ENCODE measurements around the gene SCTR. TPM values are rescaled to one million over a fixed set of nuclear protein-coding genes. Genes with fewer than 3 reads are reported as not detected.

SCTR gene
- total RNA-seq, 1 donor from 2014 or later = not detected

DNA sequence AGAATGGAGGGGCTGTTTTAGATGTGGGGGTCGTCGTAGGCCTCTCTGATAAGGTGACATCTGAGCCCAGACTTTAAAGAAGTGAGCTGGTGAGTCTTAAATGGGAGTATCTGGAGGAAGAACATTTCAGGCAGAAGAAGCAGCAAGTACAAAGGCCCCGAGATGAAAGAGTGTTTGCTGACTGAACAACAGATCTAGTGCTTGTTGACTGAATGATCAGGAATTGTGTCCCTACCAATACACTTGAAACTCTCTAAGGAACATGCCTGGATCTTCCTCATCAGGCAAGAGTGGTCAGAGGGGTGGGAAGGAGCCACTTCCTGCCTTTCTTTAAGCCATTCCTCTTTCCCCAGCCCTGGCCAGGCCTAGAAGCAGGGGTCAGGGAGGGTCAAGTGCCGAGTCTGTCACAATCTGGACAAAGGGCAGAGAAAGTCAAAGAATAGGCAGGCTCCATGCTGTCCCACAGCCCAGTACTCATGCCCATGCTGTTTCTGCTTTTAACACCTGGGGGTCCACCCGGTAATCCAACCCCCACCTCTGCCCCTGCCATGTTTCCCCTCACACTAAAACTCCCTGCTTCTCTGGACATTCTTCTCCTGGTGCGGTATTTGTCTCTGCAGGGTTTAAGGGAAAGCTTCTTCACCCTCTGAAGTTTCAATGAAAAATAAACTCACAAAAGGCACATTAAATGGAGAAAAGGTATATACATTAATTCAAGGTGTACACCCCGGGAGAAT, 95.6 kb downstream of the SCTR start:
- DNase-seq = no peak

DNA sequence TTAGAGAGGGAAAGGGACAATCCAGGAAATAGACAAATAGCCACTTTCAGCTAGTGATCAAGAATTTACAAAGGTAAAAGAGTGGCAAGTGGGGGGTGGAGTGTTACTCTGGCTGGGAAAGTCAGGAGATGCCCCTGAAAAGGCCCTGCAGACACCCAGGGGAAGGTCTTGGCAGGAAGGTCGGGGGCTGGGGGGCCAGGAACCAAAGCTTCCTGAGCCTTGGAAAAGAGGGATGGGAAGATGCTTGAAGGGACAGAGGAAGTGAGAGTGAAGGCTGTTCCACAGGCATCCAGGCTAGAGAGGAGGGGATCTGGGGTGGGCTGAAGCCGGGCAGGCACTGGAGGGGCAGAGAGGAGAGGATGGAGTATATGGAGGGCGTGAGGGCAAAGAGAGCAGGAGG, 96.5 kb downstream of the SCTR start:
- no peak for DNase-seq

DNA sequence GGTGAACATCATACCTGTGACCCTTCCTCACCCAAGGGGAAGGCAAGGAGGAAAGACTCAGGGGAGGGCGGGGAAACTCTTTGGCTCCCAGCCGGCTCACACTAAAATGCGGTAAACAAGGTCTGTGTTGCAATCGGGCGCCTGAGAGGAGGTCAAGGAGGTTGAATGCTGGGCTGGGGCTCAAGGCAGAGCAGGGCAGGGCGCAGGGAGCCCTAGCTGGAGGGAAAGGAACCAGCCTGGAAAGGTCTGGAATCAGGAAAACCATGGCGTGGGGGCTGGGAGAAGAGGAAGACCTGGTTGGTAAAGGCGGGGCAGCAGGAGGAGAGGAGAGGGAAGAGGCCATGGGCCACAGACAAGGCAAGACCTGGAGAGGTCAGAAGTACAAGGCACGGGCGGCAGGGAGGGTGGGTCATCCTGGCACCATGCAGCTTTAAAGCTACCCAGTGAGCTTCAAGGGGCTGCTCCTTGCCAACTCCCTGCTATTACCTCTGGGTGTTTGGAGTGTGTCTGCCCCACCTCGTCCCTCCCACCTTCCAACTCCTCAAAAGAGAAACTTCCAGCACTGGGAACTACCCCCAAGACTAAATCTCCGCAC, 97.4 kb downstream of the SCTR start:
- no peak for DNase-seq

DNA sequence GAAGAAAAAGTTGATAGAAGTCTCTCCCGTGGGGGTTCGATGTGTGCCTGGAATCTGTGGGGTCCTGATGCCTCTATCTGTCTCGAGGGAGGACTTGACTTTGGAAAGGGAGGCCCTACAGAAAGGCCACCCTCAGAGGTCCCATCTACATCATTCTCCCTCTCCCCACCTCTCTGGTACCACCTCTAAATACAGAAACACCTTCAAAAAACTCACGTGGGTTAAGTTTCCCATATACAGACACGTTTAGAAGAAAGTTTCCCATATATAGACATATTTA, 97.9 kb downstream of the SCTR start:
- DNase-seq = no peak

DNA sequence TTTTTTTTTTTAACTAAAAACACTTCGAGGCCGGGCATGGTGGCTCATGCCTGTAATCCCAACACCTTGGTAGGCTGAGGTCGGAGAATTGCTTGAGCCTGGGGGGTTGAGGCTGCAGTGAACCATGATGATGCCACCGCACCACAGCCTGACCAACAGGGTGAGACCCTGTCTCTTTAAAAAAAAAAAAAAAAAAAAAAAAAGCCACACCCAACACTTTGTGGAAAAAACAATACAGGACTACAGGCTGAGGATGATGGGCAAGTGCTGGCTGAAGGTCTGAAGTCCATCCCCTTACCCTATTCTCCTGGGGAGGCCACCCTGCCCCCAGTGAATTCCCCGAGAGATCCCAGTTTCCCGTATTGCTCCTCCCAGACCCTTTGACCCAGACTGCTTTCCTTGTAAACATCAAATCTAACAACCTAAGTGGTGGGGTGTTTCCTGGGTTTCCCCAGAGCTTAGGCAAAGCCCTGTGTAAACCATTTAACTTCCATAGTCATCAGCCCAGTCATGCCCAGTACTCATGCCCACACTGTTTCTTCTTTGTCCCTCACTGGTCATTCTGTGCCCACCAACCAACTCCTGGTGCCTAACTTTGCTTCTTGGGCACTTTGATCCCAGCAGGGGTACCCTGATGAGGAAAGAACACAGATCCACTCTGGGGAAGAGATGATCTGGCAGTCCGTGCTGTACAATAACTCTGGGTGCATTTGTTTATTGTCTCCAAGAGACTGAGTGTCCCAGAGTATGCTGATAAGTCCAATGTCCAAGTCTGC, 98.5 kb downstream of the SCTR start:
- no peak for DNase-seq

DNA sequence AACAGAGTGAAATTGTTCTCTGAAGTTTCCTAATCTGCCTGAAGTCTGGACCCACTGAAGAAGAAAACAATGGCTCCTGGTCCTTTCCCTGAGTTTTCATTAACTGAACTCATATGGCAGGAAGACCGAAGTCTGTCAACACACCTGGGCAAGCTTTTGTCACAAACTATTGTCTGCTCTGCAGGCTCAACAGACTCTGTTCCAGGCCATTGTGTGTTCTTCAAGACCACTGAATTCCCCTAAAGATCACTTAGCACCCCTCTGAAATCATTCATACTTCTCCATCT, 99.2 kb downstream of the SCTR start:
- DNase-seq = no peak

DNA sequence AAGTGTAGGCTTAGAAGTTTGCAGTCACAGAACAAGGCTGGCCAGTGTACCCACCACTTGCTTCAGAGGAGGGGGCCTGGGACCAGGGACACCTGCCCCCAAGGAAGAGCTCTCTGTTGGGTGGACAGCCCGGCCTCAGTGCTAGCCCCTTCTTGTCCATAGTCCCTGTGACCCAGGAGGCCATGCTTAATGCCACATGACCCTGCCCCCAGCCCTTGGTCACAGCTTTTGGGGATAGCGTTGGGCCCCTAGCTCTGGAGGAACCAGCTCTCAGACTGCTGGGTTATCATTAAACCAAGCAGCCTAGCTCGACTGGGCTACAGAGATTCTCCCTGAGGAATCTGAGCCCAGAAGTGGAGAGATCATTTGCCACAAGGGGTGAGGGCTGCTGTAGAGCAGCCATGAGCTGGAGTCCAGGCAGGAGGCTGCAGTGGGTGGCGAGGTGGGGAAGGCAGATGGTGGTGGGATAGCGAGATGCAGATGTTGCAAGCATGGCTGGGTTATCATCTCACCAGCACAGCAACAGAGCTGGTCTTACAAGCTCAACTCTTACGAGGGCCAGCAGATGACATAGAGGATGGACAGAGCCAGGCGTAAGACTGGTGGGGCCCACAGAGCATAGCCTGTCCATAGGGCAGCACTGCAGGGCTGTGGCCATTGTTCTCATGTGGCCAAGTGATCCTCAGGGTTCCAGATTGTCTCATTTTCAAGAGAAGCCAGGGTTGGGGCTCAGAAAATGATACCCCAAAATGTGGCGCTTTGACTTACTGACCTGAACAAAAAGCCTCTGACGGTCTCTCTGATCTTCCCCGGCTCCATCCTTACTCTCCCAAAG, 99.8 kb downstream of the SCTR start:
- no peak for DNase-seq

DNA sequence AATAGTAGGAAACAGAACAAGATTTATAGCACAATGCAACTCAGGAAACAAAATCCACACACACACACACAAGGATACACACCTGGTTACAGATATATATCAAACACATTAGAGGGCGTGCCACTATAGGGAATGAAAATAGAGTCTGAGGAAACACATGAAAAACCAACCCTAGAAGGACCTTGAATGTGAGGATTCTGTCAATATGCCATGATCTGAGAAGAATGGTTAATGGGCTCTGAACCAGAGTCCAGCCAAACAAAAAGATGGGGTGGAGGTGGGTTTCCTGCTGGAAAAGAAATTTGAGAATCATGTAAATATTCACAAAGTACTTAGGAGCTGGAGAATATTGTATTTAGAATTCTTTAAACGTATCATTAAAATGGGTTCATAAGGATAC, 100.5 kb downstream of the SCTR start:
- no peak for DNase-seq

DNA sequence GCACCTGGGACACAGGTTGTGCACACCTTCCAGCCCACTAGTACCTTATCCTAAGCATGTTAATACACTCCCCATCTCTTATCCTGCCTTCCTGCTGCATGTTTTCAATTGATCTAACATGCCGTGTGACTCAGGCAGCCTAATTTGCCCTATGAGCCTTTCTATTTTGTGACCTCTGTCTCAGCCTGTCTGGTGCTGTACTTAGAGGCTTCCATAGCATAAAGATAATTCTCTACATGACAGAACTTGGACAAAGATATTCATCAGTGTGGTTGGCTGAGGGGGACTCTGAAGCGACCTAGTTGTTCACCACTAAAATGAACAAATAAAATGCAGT, 101.2 kb downstream of the SCTR start:
- DNase-seq = no peak

DNA sequence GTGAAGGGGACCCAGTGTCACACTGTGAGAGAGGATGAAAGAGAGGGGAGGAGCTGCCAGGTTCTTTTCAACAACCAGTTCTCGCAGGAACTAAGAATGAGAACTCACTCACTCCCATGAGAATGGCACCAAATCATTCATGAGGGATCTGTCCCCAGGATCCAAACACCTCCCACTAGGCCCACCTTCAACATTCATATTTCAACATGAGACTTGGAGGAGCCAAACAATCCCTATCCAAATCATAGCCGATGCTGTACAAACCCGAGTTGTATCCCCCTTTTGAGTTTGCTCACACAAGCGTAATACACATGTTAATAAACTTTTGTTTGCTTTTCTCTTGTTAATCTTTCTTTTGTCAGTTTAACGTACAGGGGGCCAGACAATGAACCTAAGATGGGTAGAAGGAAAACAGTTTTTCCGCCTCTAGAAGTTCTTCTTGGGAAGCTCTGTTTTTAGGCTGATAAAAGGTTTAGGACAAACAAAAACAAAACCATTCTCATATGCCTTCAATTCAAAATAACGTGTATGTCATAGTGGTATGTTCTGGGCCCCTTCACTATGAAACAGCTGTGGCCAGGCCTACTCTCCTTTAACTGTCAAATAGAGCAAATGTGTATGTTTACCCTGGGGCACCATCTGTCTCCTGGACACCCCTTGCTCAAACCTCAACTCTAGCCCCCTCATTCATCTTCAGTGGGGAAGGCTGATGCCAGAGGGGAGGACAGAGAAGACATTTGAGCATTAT, 101.7 kb downstream of the SCTR start:
- DNase-seq = no peak

DNA sequence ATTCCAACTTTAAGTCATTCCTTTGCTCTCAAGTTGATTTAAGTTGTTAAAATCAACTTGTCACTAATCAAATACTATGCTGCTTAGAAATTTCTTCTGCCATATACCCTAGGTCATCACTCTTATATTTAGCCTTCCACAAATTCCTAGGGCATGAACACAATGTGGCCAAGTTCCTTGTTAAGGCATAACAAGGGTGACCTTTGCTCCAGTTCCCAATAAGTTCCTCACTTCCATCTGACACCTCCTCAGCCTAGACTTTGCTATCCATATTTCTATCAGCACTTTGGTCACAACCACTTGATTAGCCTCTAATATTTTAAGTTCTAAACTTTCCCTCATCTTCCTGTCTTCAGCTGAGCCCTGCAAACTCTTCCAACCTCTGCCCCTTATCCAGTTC, 102.5 kb downstream of the SCTR start:
- DNase-seq = no peak

DNA sequence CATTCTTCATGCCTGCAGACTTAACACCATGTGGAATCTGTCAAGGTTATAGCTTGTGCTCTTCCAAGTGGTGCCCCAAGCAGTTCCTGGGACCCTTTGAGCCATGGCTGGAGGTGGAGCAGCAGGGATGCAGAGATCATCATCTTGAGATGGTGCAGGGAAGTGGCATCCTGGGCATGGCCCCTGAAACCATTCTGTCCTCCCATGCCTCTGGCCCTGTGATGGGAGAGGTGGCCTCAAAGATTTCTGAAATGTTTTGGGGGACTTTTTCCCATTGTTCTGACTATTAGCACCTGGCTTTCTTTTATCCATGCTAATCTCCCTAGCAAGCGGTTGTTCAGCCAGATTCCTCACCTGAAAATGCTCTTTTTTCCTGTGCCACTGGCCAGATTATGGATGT, 103.0 kb downstream of the SCTR start:
- no peak for DNase-seq

DNA sequence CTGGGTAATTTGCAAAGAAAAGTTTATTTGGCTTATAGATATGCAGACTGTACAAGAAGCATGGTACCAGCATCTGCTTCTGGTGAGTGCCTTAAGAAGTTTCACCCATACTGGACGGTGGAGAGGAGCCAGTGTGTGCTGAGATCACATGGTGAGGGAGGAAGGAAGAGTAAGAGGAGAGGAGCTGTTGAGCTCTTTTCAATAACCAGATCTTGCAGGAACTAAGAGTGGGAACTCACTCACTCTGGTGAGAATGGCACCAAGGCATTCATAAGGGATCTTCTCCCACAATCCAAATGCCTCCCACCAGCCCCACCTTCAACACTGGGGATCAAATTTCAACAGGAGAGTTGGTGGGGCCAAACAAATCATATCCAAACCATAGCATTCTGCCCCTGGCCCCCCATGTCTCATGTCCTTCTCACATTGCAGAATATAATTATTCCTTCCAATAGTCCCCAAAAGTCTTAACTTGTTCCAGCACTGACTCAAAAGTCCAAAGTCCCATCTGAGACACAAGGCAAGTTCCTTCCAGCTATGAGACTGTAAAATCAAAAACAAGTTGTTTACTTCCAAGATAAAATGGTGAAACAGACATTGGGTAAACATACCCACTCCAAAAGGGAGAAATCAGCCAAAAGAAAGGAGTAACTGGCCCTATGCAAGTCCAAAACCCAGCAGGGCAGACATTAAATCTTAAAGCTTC, 104.3 kb downstream of the SCTR start:
- no peak for DNase-seq

DNA sequence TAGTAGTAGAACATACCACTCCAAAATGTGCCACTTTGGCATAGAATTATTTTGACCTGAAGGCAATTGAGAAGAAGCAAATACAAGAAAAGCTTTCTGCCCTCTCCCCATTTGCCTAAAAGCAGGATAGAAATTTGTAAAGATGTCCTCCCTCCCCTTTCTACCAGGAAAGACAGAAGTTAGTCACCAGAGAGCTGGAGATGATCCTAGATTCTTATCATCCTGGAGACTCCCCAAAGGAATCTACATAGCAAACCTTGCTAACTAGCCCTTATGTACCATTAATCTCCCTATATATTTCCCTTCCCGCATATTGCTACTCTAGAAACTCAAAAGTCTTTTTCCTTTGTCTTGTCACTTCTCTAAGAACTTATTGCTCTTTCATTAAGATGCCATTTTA, 105.2 kb downstream of the SCTR start:
- no peak for DNase-seq

DNA sequence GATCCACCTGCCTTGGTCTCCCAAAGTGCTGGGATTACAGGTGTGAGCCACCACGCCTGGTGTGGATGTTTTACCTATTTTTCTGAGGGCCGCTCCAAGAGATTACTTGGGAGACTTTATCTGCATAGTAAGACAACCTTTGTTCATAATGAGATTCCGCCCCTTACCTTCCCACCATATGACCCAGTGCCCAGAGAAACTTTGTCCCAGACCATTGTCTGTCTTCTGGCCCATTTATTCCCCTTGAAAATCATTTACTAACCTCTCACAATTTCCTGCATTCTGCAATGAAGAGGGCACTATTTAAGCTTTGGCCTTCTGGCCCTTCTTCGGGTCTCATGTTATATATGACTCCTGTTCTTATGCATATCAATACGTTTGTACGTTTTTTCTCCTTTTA, 106.4 kb downstream of the SCTR start:
- no peak for DNase-seq

DNA sequence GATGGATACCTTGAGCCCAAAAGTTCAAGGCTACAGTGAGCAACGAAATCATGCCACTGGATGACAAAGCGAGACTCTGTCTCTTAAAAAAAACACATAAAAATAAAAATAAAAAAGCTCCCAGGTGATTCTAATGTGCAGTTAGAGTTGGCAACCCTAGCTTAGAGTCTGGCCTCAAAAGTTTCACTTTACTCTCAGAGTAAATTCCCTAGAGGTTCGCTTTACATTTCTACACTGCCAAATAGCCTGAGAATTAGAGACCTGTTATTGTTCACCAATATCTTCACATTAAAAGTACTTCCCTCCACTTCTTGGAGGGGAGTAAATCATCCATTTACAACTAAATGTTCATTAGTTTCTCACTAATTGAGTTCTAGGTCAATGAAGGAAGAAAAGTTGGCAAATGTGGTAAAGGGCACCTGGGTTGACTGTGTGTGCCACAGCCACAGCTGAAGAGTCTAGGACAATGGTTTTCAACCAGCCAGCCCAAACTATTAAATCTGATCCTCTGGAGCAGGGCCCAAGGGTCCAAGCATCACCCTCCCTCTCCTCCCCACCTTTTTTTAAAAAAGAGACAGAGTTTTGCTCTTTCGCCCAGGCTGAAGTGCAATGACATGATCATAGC, 107.9 kb downstream of the SCTR start:
- no peak for DNase-seq

DNA sequence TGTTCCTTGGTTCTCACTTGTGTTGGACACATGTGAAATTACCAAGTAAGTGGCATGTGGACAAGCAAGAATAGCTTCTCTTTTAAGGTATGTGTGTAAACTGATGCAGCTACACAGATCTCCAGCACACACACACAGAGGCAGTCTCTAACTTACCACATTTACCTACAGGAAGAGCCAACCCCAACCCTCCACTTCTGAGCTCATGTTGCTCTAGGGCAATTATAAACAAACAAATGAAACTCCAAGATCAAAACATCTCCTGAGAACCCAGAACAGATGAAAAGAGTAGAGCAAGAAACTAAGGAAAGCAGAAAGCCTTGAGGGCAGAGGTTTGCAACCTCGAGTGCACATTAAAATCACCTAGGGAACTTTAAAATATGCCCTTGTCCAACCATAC, 108.7 kb downstream of the SCTR start:
- no peak for DNase-seq

DNA sequence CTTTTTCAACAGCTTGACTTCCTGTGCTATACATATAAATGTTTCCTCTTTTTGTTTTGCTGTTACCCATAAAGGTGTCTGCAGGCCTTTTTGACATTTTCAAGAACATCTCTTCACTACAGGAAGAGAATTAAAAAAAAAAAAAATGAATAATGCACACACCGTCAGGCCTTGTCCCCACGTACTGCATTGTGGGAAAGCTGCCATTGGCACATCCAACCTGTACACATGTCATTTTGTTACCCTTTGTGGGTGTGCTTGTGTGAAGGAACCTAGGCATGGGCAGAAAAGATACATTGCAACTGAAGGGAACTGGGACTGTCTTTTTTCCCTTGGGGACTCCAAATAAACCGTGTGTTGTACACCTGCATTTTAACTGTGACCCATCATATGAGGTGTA, 109.4 kb downstream of the SCTR start:
- DNase-seq = no peak

DNA sequence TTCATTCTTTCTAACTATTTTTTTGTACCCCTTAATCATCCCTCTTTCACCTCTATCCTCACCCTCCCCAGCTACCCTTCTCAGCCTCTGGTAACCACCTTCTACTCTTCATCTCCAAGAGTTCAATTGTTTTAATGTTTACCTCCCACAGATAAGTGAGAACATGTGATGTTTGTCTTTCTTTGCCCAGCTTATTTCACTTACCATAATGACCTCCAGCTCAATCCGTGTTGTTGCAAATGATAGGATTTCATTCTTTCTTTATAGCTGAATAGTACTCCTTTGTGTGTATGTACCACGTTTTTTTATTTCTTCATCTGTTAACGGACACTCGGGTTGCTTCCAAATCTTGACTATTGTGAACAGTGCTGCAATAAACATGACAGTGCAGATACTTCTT, 114.8 kb downstream of the SCTR start:
- no peak for DNase-seq

DNA sequence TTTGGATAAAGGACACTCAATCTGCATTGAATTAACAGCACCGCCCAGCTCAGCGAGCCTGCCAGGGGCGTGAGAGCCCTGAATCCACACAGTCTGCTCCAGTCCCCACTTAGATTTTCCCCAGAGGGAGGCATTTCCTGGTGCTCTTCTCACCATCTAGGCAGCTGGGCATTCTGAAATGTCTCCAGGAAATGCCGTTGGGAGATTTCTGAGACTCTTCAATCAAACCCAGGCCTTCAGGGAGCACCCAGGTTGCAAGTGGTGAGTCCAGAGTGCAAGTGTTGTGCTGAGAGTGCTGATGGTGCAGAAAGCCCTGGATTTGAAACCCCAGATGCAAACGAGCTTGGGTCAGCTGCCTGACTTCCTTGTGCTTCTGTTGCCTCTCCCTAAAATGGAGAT, 116.1 kb downstream of the SCTR start:
- DNase-seq = no peak

DNA sequence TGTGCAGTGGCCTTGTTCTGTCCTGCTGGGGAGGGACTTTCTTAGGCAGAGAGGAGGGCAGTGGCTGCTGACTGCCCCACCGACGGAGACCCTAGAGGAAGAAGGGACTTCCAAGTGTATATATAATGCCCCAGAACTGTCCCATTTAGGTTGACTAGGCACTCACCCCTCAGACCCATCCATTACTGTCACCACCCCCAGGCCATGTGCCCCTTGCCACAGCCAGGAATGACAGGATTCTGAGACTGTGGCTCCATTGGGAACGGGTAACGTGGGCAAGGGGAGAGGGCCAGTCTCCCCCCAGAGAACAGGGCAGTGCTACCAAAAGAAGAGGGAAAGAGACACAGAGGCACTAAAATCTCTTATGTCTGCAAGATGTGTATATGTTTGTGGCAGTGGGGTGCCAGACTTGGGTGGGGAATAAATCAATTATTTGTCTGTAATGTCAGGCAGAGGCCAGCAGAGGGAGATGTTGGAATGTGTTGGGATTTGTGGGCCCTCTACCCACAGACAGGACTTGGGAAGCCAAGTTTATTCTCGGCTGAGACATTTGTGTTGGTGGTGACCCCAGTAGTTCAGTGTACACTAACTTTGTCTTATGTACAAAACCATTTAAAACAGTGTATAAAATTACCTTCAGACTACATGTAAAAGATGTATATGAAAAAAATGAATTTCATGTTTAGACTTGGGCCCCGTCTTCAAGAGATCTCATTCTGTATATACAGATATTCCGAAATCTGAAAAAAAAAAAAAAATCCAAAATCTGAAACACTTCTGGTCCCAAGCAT, 116.7 kb downstream of the SCTR start:
- DNase-seq = peak; percentile 81

All from dermis blood vessel endothelial cell (primary cell).